H1 (cell line): ENCODE results near the gene DNAAF8. TPM values are rescaled to one million over a fixed set of nuclear protein-coding genes. Genes with fewer than 3 reads are reported as not detected.

Experiments used
- CTCF ChIA-PET: fragments of 300-600 bp; sonication (Branson Sonifier 250); formaldehyde crosslinking; loops from one replicate; lab custom pipeline; 2021; ENCODE audit not compliant: partially characterized antibody; lab: Charles Lee
- POLR2A ChIA-PET: fragments of 300-600 bp; sonication (Branson Sonifier 250); formaldehyde crosslinking; loops from one replicate; lab custom pipeline; 2021; ENCODE audit warnings: inconsistent platforms; ENCODE audit not compliant: partially characterized antibody; lab: Charles Lee
- DNase-seq, 2 experiments: peaks; one replicate each; pipeline versions ENCODE4 v3.0.0 to v3.0.0-alpha.2; 2010 to 2022; ENCODE audit warnings: low spot score in 2 of 2, low read depth in 1 of 2, mixed read lengths in 1 of 2
- FAIRE-seq: peaks from 2 replicates; lab custom pipeline; 2011; peaks lifted over from hg19 to GRCh38; lab: Jason Lieb, UNC
- H2AFZ ChIP-seq: 2 replicates; pipeline ENCODE4 v1.8.1; 2012; ENCODE audit warnings: low read length, inconsistent platforms
- H2AK5ac ChIP-seq: 2 replicates; pipeline ENCODE4 v1.6.1; 2013; ENCODE audit warnings: low read depth, low read length
- H2BK120ac ChIP-seq: replicated peaks from 2 replicates; pipeline ENCODE3; 2013; ENCODE audit warnings: low read depth, low read length, inconsistent platforms
- H2BK12ac ChIP-seq: 2 replicates; pipeline ENCODE4 v1.6.1; 2013; ENCODE audit warnings: low read depth, low read length
- H2BK15ac ChIP-seq: 2 replicates; pipeline ENCODE4 v1.6.1; 2013; ENCODE audit warnings: low read length
- H2BK20ac ChIP-seq: 2 replicates; pipeline ENCODE4 v1.6.1; 2013; ENCODE audit warnings: low read length
- H2BK5ac ChIP-seq: 2 replicates; pipeline ENCODE4 v1.6.1; 2013; ENCODE audit warnings: low read depth, low read length
- H3K14ac ChIP-seq: 2 replicates; pipeline ENCODE4 v1.6.1; 2013; ENCODE audit warnings: inconsistent platforms; ENCODE audit not compliant: insufficient read length
- H3K18ac ChIP-seq: 2 replicates; pipeline ENCODE4 v1.6.1; 2013; ENCODE audit warnings: low read length; ENCODE audit errors: extremely low read depth
- H3K23ac ChIP-seq: 2 replicates; pipeline ENCODE4 v1.6.1; 2013; ENCODE audit warnings: inconsistent platforms; ENCODE audit not compliant: insufficient read length
- H3K23me2 ChIP-seq: 2 replicates; pipeline ENCODE4 v1.6.1; 2013; ENCODE audit warnings: low read depth, low read length
- H3K27ac ChIP-seq: 2 replicates; pipeline ENCODE4 v1.6.1; 2011; ENCODE audit warnings: low read depth, low read length, inconsistent platforms
- H3K27me3 ChIP-seq, 4 experiments: replicated peaks in 1 of 4; 1 replicate in 1 of 4; 2 replicates in 3 of 4; pipeline versions ENCODE4 v1.6.1 to v1.8.1; 2011 to 2013; ENCODE audit warnings: low read length in 3 of 4, mild to moderate bottlenecking in 3 of 4, inconsistent platforms in 2 of 4, mixed read lengths in 2 of 4, moderate library complexity in 1 of 4; ENCODE audit not compliant: control insufficient read depth in 3 of 4, insufficient read depth in 3 of 4; ENCODE audit errors: extremely low read depth in 1 of 4
- H3K36me3 ChIP-seq, 4 experiments: 2 replicates each; pipeline versions ENCODE4 v1.6.1 to v1.8.1; 2011 to 2013; ENCODE audit warnings: mild to moderate bottlenecking in 4 of 4, low read length in 3 of 4, moderate library complexity in 2 of 4, control low read depth in 1 of 4, inconsistent platforms in 1 of 4; ENCODE audit not compliant: insufficient read depth in 4 of 4, control insufficient read depth in 2 of 4
- H3K4ac ChIP-seq: replicated peaks from 2 replicates; pipeline ENCODE3; 2013; ENCODE audit warnings: low read length, low read depth, mixed read lengths, inconsistent platforms; ENCODE audit not compliant: insufficient read length
- H3K4me1 ChIP-seq, 4 experiments: replicated peaks in 1 of 4; 1 replicate in 1 of 4; 2 replicates in 3 of 4; pipeline versions ENCODE4 v1.6.1 to v1.8.1; 2011 to 2013; ENCODE audit warnings: low read length in 3 of 4, inconsistent platforms in 2 of 4, mixed read lengths in 1 of 4; ENCODE audit not compliant: insufficient read depth in 4 of 4, control insufficient read depth in 3 of 4
- H3K4me2 ChIP-seq, 2 experiments: 2 replicates each; pipeline versions ENCODE4 v1.6.1 to v1.8.1; 2011 to 2013; ENCODE audit warnings: low read depth in 2 of 2, low read length in 2 of 2, control low read depth in 1 of 2, inconsistent platforms in 1 of 2, mild to moderate bottlenecking in 1 of 2; ENCODE audit not compliant: insufficient read depth in 1 of 2
- H3K4me3 ChIP-seq, 4 experiments: fragments of 200-600, 300-600 bp in 1 of 4; sonication (generic), shearing (Covaris generic), sonication (Bioruptor Twin) in 1 of 4; 2 replicates each; pipeline versions ENCODE4 v1.5.1 to v1.8.1; 2011 to 2016; ENCODE audit warnings: low read length in 4 of 4, low read depth in 3 of 4, control low read depth in 2 of 4, inconsistent platforms in 2 of 4, mild to moderate bottlenecking in 2 of 4, mixed read lengths in 1 of 4, moderate library complexity in 1 of 4; ENCODE audit not compliant: insufficient read depth in 2 of 4; ENCODE audit errors: extremely low read depth in 1 of 4
- H3K56ac ChIP-seq: replicated peaks from 2 replicates; pipeline ENCODE3; 2013; ENCODE audit warnings: low read depth, mild to moderate bottlenecking, mixed read lengths, low read length, inconsistent platforms; ENCODE audit not compliant: insufficient read length
- H3K79me1 ChIP-seq: 2 replicates; pipeline ENCODE4 v1.6.1; 2013; ENCODE audit warnings: low read depth, low read length, control low read depth
- H3K79me2 ChIP-seq, 2 experiments: 2 replicates each; pipeline versions ENCODE4 v1.6.1 to v1.8.1; 2012 to 2013; ENCODE audit warnings: low read length in 2 of 2, mild to moderate bottlenecking in 2 of 2, inconsistent platforms in 1 of 2; ENCODE audit not compliant: insufficient read depth in 2 of 2, control insufficient read depth in 1 of 2
- H3K9ac ChIP-seq, 4 experiments: replicated peaks in 1 of 4; 1 replicate in 1 of 4; 2 replicates in 3 of 4; pipeline versions ENCODE4 v1.6.1 to v1.8.1; 2011 to 2013; ENCODE audit warnings: low read depth in 3 of 4, low read length in 3 of 4, control low read depth in 2 of 4, mild to moderate bottlenecking in 2 of 4, moderate library complexity in 2 of 4, inconsistent platforms in 1 of 4; ENCODE audit errors: extremely low read depth in 1 of 4
- H3K9me3 ChIP-seq, 2 experiments: 2 replicates each; pipeline versions ENCODE4 v1.6.1 to v1.8.1; 2012 to 2013; ENCODE audit warnings: mild to moderate bottlenecking in 2 of 2, moderate library complexity in 2 of 2, control low read depth in 1 of 2, inconsistent platforms in 1 of 2, low read depth in 1 of 2, low read length in 1 of 2, mixed read lengths in 1 of 2; ENCODE audit not compliant: insufficient read depth in 2 of 2
- H4K20me1 ChIP-seq, 2 experiments: replicated peaks in 1 of 2; 2 replicates each; pipeline versions ENCODE3 to v1.8.1; 2011 to 2013; ENCODE audit warnings: inconsistent platforms in 2 of 2, low read length in 2 of 2, mild to moderate bottlenecking in 1 of 2; ENCODE audit not compliant: insufficient read depth in 2 of 2, control insufficient read depth in 1 of 2
- H4K5ac ChIP-seq: 2 replicates; pipeline ENCODE4 v1.6.1; 2013; ENCODE audit warnings: low read length, low read depth, mixed read lengths, inconsistent platforms; ENCODE audit not compliant: insufficient read length
- H4K8ac ChIP-seq: 2 replicates; pipeline ENCODE4 v1.8.0; 2013; ENCODE audit warnings: mild to moderate bottlenecking, moderate library complexity, low read length, inconsistent platforms; ENCODE audit not compliant: insufficient read depth; ENCODE audit errors: extremely low read depth
- H4K91ac ChIP-seq: replicated peaks from 2 replicates; pipeline ENCODE3; 2013; ENCODE audit warnings: low read length, mixed read lengths, inconsistent platforms; ENCODE audit not compliant: insufficient read length
- GABPA ChIP-seq: IDR thresholded peaks from 2 replicates; pipeline ENCODE4 v1.6.1; 2011; ENCODE audit warnings: mild to moderate bottlenecking, low read length, moderate library complexity, borderline replicate concordance; ENCODE audit not compliant: insufficient read depth
- MAFK ChIP-seq: IDR thresholded peaks from 2 replicates; pipeline ENCODE4 v1.6.1; 2012; ENCODE audit warnings: low read depth, mild to moderate bottlenecking, improper control_type of control experiment, low read length
- POLR2AphosphoS5 ChIP-seq: IDR thresholded peaks from 2 replicates; pipeline ENCODE4 v1.6.1; 2011; ENCODE audit warnings: low read depth, low read length
- WGBS, 2 experiments: shearing (Covaris generic) in 1 of 2; methylation state at CpG; one replicate each; pipeline versions ENCODE4 v1.1.6 to v1.1.7; 2013 to 2015; ENCODE audit warnings: low lambda C conversion rate in 2 of 2, mixed read lengths in 2 of 2, inconsistent platforms in 1 of 2, low coverage in 1 of 2, missing lambda C conversion rate in 1 of 2; ENCODE audit not compliant: insufficient replicate concordance in 2 of 2, insufficient coverage in 1 of 2, insufficient read length in 1 of 2; ENCODE audit errors: extremely low coverage in 1 of 2, missing lambda C conversion rate in 1 of 2; 5-methylcytosine and 5-hydroxymethylcytosine counted together
- polyA plus RNA-seq, 7 experiments: library from polyadenylated mRNA; depleted of rRNA in 3 of 7; stranded (reverse) in 5 of 7; unstranded in 2 of 7; fragments of >200 nt in 5 of 7; fragments of 200-250 nt in 2 of 7; gene quantifications; 1 replicate in 5 of 7; 2 replicates in 1 of 7; 4 replicates in 1 of 7; pipeline versions ENCODE4 v1.2.1 to v1.2.3, GENCODE V29; 2011 to 2013; ENCODE audit warnings: missing spikeins in 2 of 7, mixed read lengths in 2 of 7
- total RNA-seq: library from RNA; stranded (reverse); fragmentation: NEBNext Ultra II Directional; extraction: Animal tissue kit (Norgen Biotek cat#: 25700); gene quantifications from 2 replicates; pipeline ENCODE4 v1.2.1, GENCODE V29; 2021

The DNAAF8 gene
- total and polyA plus RNA-seq, 2 of the 8 experiments (the other 6 are each of a cell fraction or from before 2014, with no cell fraction given) = 0.39 TPM; not detected in 1

DNA sequence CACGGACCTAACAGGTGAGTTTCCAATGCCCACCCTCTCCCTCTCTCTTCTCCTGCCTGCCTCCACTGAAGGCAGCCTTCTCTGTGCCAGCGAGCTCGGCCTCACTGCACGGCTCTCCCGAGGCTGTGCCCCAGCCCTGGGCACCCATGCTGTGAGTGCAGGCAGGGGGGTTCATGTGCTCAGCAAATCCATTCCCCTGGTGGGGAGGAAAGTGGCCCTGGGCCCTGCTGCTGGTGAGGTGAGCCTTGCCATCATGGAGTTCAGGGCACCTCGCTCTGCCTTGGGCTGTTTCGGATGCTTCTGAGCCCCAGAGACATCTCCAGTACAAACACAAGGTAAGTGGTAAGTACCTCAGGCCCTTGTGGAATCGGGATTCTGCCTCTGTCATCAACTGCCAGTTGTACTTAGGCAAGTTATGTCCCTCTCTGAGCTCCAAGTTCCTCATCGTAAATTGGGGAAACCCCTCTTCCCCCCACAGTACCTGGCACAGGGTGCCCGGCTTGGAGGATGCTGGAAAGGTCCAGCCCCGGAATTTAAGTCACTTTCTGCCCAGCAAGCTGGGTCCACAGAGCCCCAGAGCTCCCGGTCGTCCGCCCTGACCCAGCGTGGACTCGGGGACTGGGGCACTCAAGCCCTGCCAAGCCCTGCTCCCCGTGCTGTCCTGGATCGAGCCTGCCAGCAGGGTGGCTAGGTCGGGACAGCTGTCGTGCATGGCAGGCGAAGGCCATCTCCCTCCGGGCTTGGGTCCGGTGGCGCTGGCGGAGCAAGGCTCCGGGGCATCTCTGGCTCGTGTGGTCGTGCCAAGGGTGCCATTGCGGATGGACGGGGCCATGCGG is 41.7 kb upstream of the DNAAF8 start:
- no peaks in the 10 kb centered on the region for H3K9me3 ChIP-seq
- no peaks in the 10 kb centered on the region for H3K79me1 ChIP-seq
- H3K36me3 ChIP-seq = peaks cover 9 to 16% (median 13%) of the 10 kb centered on the region in 4 experiments; a peak in 7 of 8 replicates
- no peak overlapping the region for H2BK120ac ChIP-seq
- no peak for DNase-seq
- H3K4me1 ChIP-seq = peaks cover 0 to 7% (median 5%) of the 10 kb centered on the region in 4 experiments; a peak in 4 of 7 replicates
- 0 out of 2 replicates have a peak overlapping the region, but pooled peaks have one; percentile 49 for H2BK5ac ChIP-seq
- H4K5ac ChIP-seq = no peak overlapping the region
- no peak overlapping the region for H2AFZ ChIP-seq
- TF ChIP-seq MAFK = no peak
- TF ChIP-seq POLR2AphosphoS5 = 0 out of 2 replicates have a peak, but pooled peaks have one; percentile 36
- TF ChIP-seq GABPA = 0 out of 2 replicates have a peak, but pooled peaks have one; percentile 16
- TF ChIP-seq, all 59 proteins: peak for 2
- Histone ChIP-seq H2BK15ac (0 out of 2 replicates have a peak overlapping the region, but pooled peaks have one; percentile 92), H3K9ac (peak overlapping the region in 3 of 4 experiments; percentile 37 to 44 (median 42); a peak in 5 of 7 replicates), H3K23me2 (peaks cover 8% of the 10 kb centered on the region; the same call in 1 of the 2 replicates), H4K8ac (peak overlapping the region; percentile 84), H2BK12ac (peak overlapping the region; percentile 14; the same call in 1 of the 2 replicates), H3K4ac (no peak overlapping the region), H4K91ac (peak overlapping the region; percentile 54), H3K79me2 (peaks cover 0 to 2% of the 10 kb centered on the region in 2 experiments; a peak in 1 of 4 replicates), H2BK20ac (no peak overlapping the region), H3K27me3 (no peaks in the 10 kb centered on the region), H3K56ac (peak overlapping the region; percentile 69), H2AK5ac (no peak overlapping the region; the same call in 1 of the 2 replicates), H3K4me3 (peak overlapping the region; percentile 25 to 93 (median 54)), H3K23ac (no peak overlapping the region), H3K27ac (no peak overlapping the region), H3K14ac (no peak overlapping the region), H3K18ac (no peak overlapping the region; the same call in 1 of the 2 replicates), H4K20me1 (peaks cover 0 to 14% of the 10 kb centered on the region in 2 experiments), H3K4me2 (peak overlapping the region; percentile 68 to 81)
- FAIRE-seq = no peak
- ChIA-PET CTCF (interaction anchor here (0.7 to 2.6 kb wide), 7 partner anchors 10 to 383 kb away, joined by 3 to 17 read pairs (median 5); partner anchors contain the start of gene MGRN1), POLR2A (interaction anchor here (1.2 to 5.4 kb wide), 13 partner anchors 8 to 184 kb away, joined by 3 to 59 read pairs (median 5); partner anchors contain the start of genes ANKS3 and DNAAF8)
- 46% methylated on average over 31 of the region's 31 CpGs; no CpG with 5 or more reads in 1 of the 2 experiments for WGBS, 2 experiments
